ENCODE results near the gene KIRREL3. TPM values are rescaled to one million over a fixed set of nuclear protein-coding genes. Genes with fewer than 3 reads are reported as not detected.

The KIRREL3 gene
- total and polyA plus RNA-seq, 2 of the 8 experiments (the other 6 are each of a cell fraction or from before 2014, with no cell fraction given), result 0.29 to 0.32 TPM

DNA sequence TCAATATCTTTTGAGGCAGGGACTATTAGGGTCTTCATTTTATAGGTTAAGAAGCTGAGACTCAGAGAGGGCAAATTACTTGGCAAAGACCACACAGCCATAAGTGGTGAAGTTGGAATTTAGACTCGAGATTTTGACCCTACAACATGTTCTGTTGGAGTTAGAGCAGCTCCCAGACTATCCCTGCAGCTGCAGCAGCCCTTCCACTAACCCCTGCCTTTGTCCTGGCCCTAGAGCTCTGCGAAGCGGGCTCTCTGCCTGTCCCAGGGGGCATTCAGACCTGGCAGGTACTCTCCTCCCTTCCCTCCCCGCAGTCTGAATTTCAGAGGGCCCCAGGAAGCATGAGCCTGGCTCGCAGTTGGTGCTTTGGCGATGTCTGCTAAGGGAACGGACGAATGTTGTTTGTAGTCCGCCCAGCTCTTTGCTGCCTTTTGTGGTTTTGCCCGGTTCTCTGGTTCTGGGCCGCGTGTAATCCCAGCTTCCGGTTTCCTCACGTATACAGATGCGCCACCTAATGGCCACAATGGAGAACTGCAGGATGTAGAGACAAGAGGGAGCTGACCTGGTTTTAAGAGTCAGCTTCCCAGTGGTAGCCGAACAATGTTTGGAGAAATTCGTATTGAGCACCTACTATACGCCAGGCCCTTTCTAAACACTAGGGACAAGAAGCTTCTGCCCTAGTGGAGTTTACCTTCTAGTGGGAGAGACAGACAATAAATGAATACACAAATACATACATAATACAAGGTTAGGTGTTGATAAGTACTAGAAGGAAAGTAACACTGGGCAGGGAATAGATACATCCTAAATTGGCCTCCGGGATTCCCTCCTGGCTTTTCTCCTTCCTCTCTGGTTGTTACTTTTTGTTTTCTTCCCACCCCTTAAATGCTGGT lies 519.9 kb downstream of the KIRREL3 start (continued):
- no peak for TF ChIP-seq GTF2F1 (IDR thresholded peaks at IDR 0.05; ENCODE audit: borderline replicate concordance, low read depth, low read length)

Data from H1 (cell line).